Endodermal cell (in vitro differentiated cells): Measurements from ENCODE around the gene ZMYM2. TPM values are rescaled to one million over a fixed set of nuclear protein-coding genes. Genes with fewer than 3 reads are reported as not detected.

Experiments
- DNase-seq: peaks from one replicate; pipeline ENCODE4 v3.0.0-alpha.2; 2017
- H3K27ac ChIP-seq: 2 replicates; pipeline ENCODE4 v1.5.1; 2013; ENCODE audit warnings: mild to moderate bottlenecking, low read depth, low read length, moderate library complexity
- H3K27me3 ChIP-seq: 2 replicates; pipeline ENCODE4 v1.6.1; 2013; ENCODE audit warnings: mild to moderate bottlenecking, low read length, moderate library complexity; ENCODE audit not compliant: insufficient read depth, control insufficient read depth, poor library complexity, severe bottlenecking
- H3K36me3 ChIP-seq: 2 replicates; pipeline ENCODE4 v1.7.0; 2013; ENCODE audit warnings: mild to moderate bottlenecking, low read length, moderate library complexity; ENCODE audit not compliant: control insufficient read depth, insufficient read depth
- H3K4me1 ChIP-seq: one replicate; pipeline ENCODE4 v1.7.0; 2013; ENCODE audit warnings: low read length; ENCODE audit not compliant: control insufficient read depth, insufficient read depth
- H3K4me3 ChIP-seq: 2 replicates; pipeline ENCODE4 v1.5.1; 2013; ENCODE audit warnings: mild to moderate bottlenecking, low read length, moderate library complexity
- H3K9ac ChIP-seq: 2 replicates; pipeline ENCODE4 v1.6.1; 2013; ENCODE audit warnings: mild to moderate bottlenecking, low read length, moderate library complexity; ENCODE audit not compliant: poor library complexity, severe bottlenecking; ENCODE audit errors: extremely low read depth
- H3K9me3 ChIP-seq: 2 replicates; pipeline ENCODE4 v1.6.1; 2013; ENCODE audit warnings: mild to moderate bottlenecking, low read length, moderate library complexity; ENCODE audit not compliant: control insufficient read depth
- H3K27ac Mint-ChIP-seq: 2 replicates; pipeline ENCODE4 v1.8.0; 2020; ENCODE audit warnings: mixed read lengths
- H3K27me3 Mint-ChIP-seq: 2 replicates; pipeline ENCODE4 v1.8.0; 2021; ENCODE audit warnings: mild to moderate bottlenecking, mixed read lengths; ENCODE audit not compliant: insufficient read depth
- H3K36me3 Mint-ChIP-seq: 2 replicates; pipeline ENCODE4 v1.8.0; 2020; ENCODE audit warnings: low read depth, mixed read lengths
- H3K4me1 Mint-ChIP-seq: 2 replicates; pipeline ENCODE4 v1.8.0; 2020; ENCODE audit warnings: mixed read lengths
- H3K4me3 Mint-ChIP-seq: 2 replicates; pipeline ENCODE4 v1.8.0; 2020; ENCODE audit warnings: mild to moderate bottlenecking, moderate library complexity, mixed read lengths
- H3K9me3 Mint-ChIP-seq: 2 replicates; pipeline ENCODE4 v1.8.0; 2020; ENCODE audit warnings: mild to moderate bottlenecking, mixed read lengths
- WGBS, 2 experiments: methylation state at CpG; one replicate each; pipeline versions ENCODE4 v1.1.5 to v1.1.7; 2013; ENCODE audit warnings: missing lambda C conversion rate in 2 of 2, mixed read lengths in 1 of 2; ENCODE audit not compliant: insufficient coverage in 1 of 2, insufficient read length in 1 of 2; 5-methylcytosine and 5-hydroxymethylcytosine counted together
- total RNA-seq, 2 donors: library from RNA; stranded (reverse); fragmentation: NEBNext Ultra II Directional in 1 of 2; extraction: Animal tissue kit (Norgen Biotek cat#: 25700) in 1 of 2; gene quantifications; 2 replicates in 1 of 2; 3 replicates in 1 of 2; pipeline ENCODE4 v1.2.1, GENCODE V29; 2021
- TF ChIP-seq, protein P1 (sequence below): fragments of 200-600 bp; sonication (generic); conservative IDR thresholded peaks from 2 replicates; pipeline ENCODE4 v1.5.0; 2021; ENCODE audit warnings: antibody characterized with exemption, mild to moderate bottlenecking

The ZMYM2 gene
- total RNA-seq, 2 donors from 2014 or later: 200 to 207 TPM

DNA sequence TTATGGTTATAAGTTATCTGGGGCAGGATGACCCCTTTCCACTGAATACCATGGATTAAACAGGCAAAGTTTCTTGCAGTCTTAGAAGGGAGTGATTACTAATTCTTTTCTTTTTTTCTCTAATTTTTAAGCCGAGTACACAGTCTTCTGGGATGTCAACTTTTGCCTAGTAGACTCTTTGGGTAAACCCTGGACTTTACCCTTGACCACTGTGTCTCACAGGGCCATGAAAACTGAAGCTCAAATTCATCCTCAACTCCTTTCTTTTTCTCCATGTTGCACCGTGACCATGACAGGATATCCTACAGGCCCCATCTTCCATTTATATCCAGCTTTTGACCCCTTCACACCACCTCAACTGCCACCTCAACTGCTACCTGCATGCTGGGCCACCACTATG, 150.5 kb downstream of the ZMYM2 start:
- DNase-seq: peak; percentile 5
- no peaks in the 10 kb centered on the region for H3K9me3 ChIP-seq
- Mint-ChIP-seq H3K36me3 (no peaks in the 10 kb centered on the region), H3K9me3 (no peaks in the 10 kb centered on the region), H3K4me1 (peaks cover 9% of the 10 kb centered on the region), H3K27me3 (peaks cover 3% of the 10 kb centered on the region), H3K4me3 (no peak overlapping the region), H3K27ac (no peak overlapping the region)
- no peak overlapping the region for H3K27ac ChIP-seq
- no peak overlapping the region for H3K4me3 ChIP-seq
- no peak overlapping the region for H3K9ac ChIP-seq
- 73 to 87% methylated on average over 1 to 2 of the region's 2 CpGs for WGBS, 2 experiments
- no peaks in the 10 kb centered on the region for H3K36me3 ChIP-seq
- TF ChIP-seq, protein P1, sequence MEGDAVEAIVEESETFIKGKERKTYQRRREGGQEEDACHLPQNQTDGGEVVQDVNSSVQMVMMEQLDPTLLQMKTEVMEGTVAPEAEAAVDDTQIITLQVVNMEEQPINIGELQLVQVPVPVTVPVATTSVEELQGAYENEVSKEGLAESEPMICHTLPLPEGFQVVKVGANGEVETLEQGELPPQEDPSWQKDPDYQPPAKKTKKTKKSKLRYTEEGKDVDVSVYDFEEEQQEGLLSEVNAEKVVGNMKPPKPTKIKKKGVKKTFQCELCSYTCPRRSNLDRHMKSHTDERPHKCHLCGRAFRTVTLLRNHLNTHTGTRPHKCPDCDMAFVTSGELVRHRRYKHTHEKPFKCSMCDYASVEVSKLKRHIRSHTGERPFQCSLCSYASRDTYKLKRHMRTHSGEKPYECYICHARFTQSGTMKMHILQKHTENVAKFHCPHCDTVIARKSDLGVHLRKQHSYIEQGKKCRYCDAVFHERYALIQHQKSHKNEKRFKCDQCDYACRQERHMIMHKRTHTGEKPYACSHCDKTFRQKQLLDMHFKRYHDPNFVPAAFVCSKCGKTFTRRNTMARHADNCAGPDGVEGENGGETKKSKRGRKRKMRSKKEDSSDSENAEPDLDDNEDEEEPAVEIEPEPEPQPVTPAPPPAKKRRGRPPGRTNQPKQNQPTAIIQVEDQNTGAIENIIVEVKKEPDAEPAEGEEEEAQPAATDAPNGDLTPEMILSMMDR: no peak
- H3K27me3 ChIP-seq: no peaks in the 10 kb centered on the region
- no peaks in the 10 kb centered on the region for H3K4me1 ChIP-seq

DNA sequence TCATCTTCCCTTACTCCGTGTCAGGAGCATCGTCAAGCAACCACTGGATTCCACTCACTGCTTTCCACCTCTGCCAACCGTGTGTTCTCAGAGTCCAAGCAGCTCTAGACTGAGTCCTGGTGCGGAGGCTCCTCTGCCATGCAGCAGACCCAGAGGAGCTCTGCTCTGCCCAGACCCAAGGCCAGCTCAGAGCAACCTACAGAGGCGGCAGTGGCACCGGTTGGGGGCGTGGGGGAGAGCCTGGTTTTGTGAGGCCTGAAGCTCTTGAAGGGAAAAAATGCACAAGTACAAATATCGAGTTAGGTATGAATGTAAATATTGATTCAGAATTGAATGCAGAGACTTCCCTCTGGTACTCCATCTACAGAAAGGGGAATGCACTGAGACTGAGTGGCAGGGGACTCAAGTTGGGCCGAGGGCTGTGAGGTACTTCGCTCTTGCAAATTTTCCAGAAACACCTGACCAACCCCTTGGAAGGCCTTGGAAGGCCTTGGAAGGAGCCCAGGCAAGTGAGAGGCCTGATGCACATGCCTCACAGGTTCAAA, 155.6 kb downstream of the ZMYM2 start:
- WGBS, 2 experiments: 91 to 100% methylated on average over 2 to 10 of the region's 10 CpGs
- Mint-ChIP-seq H3K4me1 (peaks cover 4% of the 10 kb centered on the region), H3K36me3 (no peaks in the 10 kb centered on the region), H3K27ac (no peak overlapping the region), H3K4me3 (no peak overlapping the region), H3K27me3 (peaks cover 2% of the 10 kb centered on the region), H3K9me3 (no peaks in the 10 kb centered on the region)
- no peaks in the 10 kb centered on the region for H3K9me3 ChIP-seq
- no peaks in the 10 kb centered on the region for H3K4me1 ChIP-seq
- peak; percentile 40 for DNase-seq
- TF ChIP-seq, protein P1: no peak
- peaks cover 11% of the 10 kb centered on the region for H3K27me3 ChIP-seq
- no peaks in the 10 kb centered on the region for H3K36me3 ChIP-seq
- H3K27ac ChIP-seq: no peak overlapping the region
- H3K4me3 ChIP-seq: no peak overlapping the region
- H3K9ac ChIP-seq: no peak overlapping the region

DNA sequence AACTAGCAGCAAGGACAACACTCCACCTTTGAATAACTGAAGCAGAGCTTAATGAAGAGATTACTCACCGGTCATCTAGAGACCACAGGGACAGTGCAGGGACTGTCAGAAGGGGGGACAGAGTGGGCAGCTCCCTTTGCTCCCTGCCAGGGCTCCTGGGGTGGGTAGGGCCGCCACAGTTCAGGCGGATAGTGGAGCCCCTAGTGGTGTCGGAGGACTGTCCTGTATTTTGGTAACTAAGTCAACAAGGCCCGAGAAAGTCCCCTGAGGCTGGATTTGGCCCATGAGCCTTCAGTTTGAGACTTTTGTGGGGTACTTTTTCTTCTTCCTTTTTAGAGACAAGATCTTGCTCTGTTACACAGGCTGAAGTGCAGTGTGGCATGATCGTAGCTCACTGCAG, 157.7 kb downstream of the ZMYM2 start:
- Mint-ChIP-seq H3K27ac (no peak overlapping the region), H3K4me3 (no peak overlapping the region), H3K4me1 (peaks cover 7% of the 10 kb centered on the region), H3K36me3 (no peaks in the 10 kb centered on the region), H3K9me3 (no peaks in the 10 kb centered on the region), H3K27me3 (peaks cover 2% of the 10 kb centered on the region)
- Histone ChIP-seq H3K4me3 (no peak overlapping the region), H3K9ac (no peak overlapping the region), H3K36me3 (no peaks in the 10 kb centered on the region), H3K4me1 (no peaks in the 10 kb centered on the region), H3K27ac (no peak overlapping the region), H3K27me3 (peaks cover 11% of the 10 kb centered on the region), H3K9me3 (no peaks in the 10 kb centered on the region)
- DNase-seq: peak; percentile 61
- TF ChIP-seq, protein P1: peak; percentile 43
- WGBS, 2 experiments: 94 to 100% methylated on average over 2 to 6 of the region's 6 CpGs
